Tibial nerve (tissue), 3 donors: Measurements from ENCODE around the gene CLEC18B.
"Not testable (repeated sequence)": the region's sequence is repeated elsewhere in the genome, so short reads cannot be mapped to it uniquely, and the experiment has no call there.

Experiments
- CTCF ChIP-seq, 5 experiments: fragments of 200-600 bp in 3 of 5; fragments of 450-650 bp in 2 of 5; sonication (generic) in 3 of 5; IDR thresholded peaks; one replicate each; pipeline ENCODE4 v1.5.1; 2016 to 2019; ENCODE audit warnings: antibody characterized with exemption in 5 of 5, mild to moderate bottlenecking in 3 of 5, moderate library complexity in 2 of 5
- POLR2A ChIP-seq, 2 donors: fragments of 450-650 bp; IDR thresholded peaks; one replicate each; pipeline ENCODE4 v1.6.1; 2017; ENCODE audit warnings: antibody characterized with exemption in 2 of 2, mild to moderate bottlenecking in 2 of 2, moderate library complexity in 2 of 2

GRCh38 chr16:74428493-74428892 lies 7.2 kb upstream of the CLEC18B start:
- TF ChIP-seq POLR2A, CTCF (IDR thresholded peaks at IDR 0.05): not testable (repeated sequence)
